ENCODE results near the gene KRT76. TPM values are rescaled to one million over a fixed set of nuclear protein-coding genes. Genes with fewer than 3 reads are reported as not detected.

The KRT76 gene
- total RNA-seq, 1 experiment from 2014 or later = not detected

DNA sequence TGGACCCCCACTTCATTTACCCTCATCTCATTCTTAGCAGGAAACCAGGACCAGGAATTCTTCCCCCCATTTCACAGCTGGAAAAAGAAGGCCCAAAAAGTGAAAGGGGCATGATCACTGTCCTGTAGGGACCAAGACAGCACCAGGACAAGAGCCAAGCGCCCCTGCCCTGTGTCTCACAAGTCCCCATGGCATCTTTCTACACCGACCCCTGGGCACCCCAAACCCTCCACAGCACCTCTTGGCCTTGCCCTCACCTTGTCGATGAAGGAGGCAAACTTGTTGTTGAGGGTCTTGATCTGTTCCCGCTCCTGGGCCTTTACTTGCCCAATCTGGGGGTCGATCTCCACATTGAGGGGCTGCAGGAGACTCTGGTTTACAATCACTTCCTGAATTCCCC lies 710 bp downstream of the KRT76 start:
- Mint-ChIP-seq H3K36me3 (ENCODE audit: insufficient read depth, unreplicated experiment) (no peaks in the 10 kb centered on the region), H3K9me3 (ENCODE audit: low read depth, unreplicated experiment) (no peaks in the 10 kb centered on the region), H3K4me3 (ENCODE audit: low read depth, unreplicated experiment) (no peak overlapping the region), H3K27ac (ENCODE audit: unreplicated experiment) (no peak overlapping the region), H3K4me1 (ENCODE audit: low read depth, unreplicated experiment) (no peaks in the 10 kb centered on the region), H3K27me3 (ENCODE audit: unreplicated experiment) (peaks cover 83% of the 10 kb centered on the region)
- CTCF ChIA-PET = interaction anchor here (1.1 kb wide), 1 partner anchor 12 kb away, joined by 4 read pairs; no protein-coding TSS in a partner anchor
- intact Hi-C loops (cut with micrococcal nuclease; ENCODE audit: unreplicated experiment) = no loop called here
- DNase-seq = no peak
- BruUV-seq (replicated peaks) = no TSS peak
- no peak for TF ChIP-seq CTCF (IDR thresholded peaks at IDR 0.05; ENCODE audit: unreplicated experiment)

DNA sequence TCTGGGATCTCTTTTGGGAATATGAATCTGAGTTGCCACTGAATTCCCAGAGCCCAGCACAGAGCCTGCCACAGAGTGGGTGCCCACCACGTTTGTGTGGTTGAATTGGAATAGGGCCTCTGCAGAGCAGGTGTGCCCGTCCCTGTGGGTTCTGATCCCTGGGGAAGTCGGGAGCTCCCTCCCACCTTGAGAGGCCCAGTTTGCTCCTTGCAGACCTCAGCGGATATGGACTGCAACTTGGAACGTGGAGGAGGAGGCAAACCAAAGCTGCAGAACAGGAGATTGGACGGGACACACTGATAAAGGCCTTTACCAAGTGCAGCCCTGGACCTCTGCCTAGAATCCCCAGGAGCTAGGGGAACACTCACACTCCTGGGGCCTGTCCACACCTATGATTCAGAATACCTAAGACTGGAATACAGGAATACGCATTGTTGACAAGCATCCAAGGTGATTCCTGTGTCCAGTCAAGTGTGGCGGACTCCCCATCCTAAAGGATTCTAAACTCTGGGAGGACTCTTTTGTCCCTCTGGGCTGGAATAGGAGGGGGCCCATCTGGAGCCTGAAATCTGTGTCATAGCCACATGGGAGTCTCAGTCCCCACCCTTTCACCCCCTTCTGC lies 2.4 kb downstream of the KRT76 start:
- H3K27me3 Mint-ChIP-seq (ENCODE audit: unreplicated experiment) = peaks cover 85% of the 10 kb centered on the region
- peaks cover 3% of the 10 kb centered on the region for H3K9me3 Mint-ChIP-seq (ENCODE audit: low read depth, unreplicated experiment)
- H3K4me1 Mint-ChIP-seq (ENCODE audit: low read depth, unreplicated experiment) = no peaks in the 10 kb centered on the region
- no peak overlapping the region for H3K27ac Mint-ChIP-seq (ENCODE audit: unreplicated experiment)
- intact Hi-C loops (cut with micrococcal nuclease; ENCODE audit: unreplicated experiment) = no loop called here
- peaks cover 5% of the 10 kb centered on the region for H3K36me3 Mint-ChIP-seq (ENCODE audit: insufficient read depth, unreplicated experiment)
- no TSS peak for BruUV-seq (replicated peaks)
- TF ChIP-seq CTCF (IDR thresholded peaks at IDR 0.05; ENCODE audit: unreplicated experiment) = no peak
- DNase-seq = no peak
- CTCF ChIA-PET = no interaction called here
- H3K4me3 Mint-ChIP-seq (ENCODE audit: low read depth, unreplicated experiment) = no peak overlapping the region

DNA sequence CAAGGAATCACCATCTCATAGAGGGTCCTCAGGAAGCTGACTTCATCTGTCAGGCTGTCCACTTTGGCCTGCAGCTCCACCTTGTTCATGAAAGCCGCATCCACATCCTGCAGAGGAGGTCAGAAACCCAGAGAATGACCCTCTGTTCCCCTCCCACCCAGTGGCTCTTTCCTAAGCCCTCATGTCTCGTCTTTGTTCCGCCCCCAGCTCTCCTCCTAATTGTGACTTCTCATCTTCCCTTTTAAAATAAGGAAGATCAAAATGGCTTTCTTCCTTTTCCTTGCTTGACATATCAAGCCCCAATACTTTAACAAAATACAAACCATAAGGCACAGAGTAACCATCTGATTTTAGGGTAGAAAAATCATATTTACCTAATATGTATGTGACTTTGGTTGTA lies 4.4 kb downstream of the KRT76 start:
- no peak overlapping the region for H3K4me3 Mint-ChIP-seq (ENCODE audit: low read depth, unreplicated experiment)
- no peaks in the 10 kb centered on the region for H3K4me1 Mint-ChIP-seq (ENCODE audit: low read depth, unreplicated experiment)
- intact Hi-C loops (cut with micrococcal nuclease; ENCODE audit: unreplicated experiment) = no loop called here
- BruUV-seq (replicated peaks) = no TSS peak
- TF ChIP-seq CTCF (IDR thresholded peaks at IDR 0.05; ENCODE audit: unreplicated experiment) = no peak
- peaks cover 3% of the 10 kb centered on the region for H3K9me3 Mint-ChIP-seq (ENCODE audit: low read depth, unreplicated experiment)
- H3K36me3 Mint-ChIP-seq (ENCODE audit: insufficient read depth, unreplicated experiment) = peaks cover 5% of the 10 kb centered on the region
- no peak for DNase-seq
- H3K27me3 Mint-ChIP-seq (ENCODE audit: unreplicated experiment) = peaks cover 82% of the 10 kb centered on the region
- CTCF ChIA-PET = no interaction called here
- H3K27ac Mint-ChIP-seq (ENCODE audit: unreplicated experiment) = no peak overlapping the region

- H3K27me3 Mint-ChIP-seq (ENCODE audit: unreplicated experiment) = peaks cover 82% of the 10 kb centered on the region
- CTCF ChIA-PET = no interaction called here
- DNase-seq = no peak
- no peaks in the 10 kb centered on the region for H3K4me1 Mint-ChIP-seq (ENCODE audit: low read depth, unreplicated experiment)
- no peak overlapping the region for H3K27ac Mint-ChIP-seq (ENCODE audit: unreplicated experiment)
- no TSS peak for BruUV-seq (replicated peaks)
- no peak overlapping the region for H3K4me3 Mint-ChIP-seq (ENCODE audit: low read depth, unreplicated experiment)
- TF ChIP-seq CTCF (IDR thresholded peaks at IDR 0.05; ENCODE audit: unreplicated experiment) = no peak
- intact Hi-C loops (cut with micrococcal nuclease; ENCODE audit: unreplicated experiment) = no loop called here
- peaks cover 5% of the 10 kb centered on the region for H3K36me3 Mint-ChIP-seq (ENCODE audit: insufficient read depth, unreplicated experiment)
- H3K9me3 Mint-ChIP-seq (ENCODE audit: low read depth, unreplicated experiment) = peaks cover 3% of the 10 kb centered on the region
These were observed 5.0 kb downstream of the KRT76 start for GRCh38 chr12:52772188-52772587.

All from Calu3 (cell line).